Activated CD4-positive, alpha-beta T cell treated with anti-CD3 and anti-CD28 coated beads for 48 hours (primary cell): ENCODE data around the gene CAMK4.
"Not testable (repeated sequence)": the region's sequence is repeated elsewhere in the genome, so short reads cannot be mapped to it uniquely, and the experiment has no call there.

ENCODE experiments used
- DNase-seq: peaks from one replicate; pipeline ENCODE4 v3.0.0-alpha.2; 2020

The CAMK4 gene

DNA sequence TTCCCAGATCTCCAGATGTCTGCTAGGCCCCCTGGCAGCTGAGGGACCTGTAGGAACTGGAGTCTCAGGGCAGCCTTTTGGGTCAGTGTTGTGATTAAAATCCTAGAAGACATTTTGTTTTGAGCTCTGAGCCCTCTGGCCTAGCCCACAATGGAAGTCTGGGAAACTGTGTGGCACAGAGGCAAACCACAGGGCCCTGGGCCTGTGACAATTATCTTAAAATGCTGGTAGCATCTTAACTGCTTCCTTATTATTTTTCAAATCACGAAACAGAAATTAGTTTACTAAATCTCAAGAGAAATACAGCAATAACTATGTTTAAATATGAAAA, 162.6 kb downstream of the CAMK4 start:
- no peak for DNase-seq

DNA sequence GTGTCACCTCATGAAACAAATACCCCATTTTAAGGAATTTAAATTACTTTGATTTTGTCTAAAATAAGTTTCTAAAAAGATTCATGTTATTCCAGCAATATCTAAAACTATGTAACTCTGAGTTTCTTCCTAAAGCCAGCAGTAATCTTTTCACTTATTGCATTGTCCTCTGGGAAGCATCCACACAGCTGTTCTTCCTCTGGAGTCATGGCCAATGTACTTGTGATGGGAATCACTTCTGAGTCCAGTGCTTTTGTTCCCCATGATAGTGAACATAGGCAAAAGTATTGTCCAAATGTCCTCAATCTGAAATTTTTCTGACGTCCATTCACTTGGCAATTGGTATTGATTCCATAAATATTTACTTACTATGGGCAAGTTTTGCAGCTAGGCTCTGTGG, 163.2 kb downstream of the CAMK4 start:
- DNase-seq = no peak

DNA sequence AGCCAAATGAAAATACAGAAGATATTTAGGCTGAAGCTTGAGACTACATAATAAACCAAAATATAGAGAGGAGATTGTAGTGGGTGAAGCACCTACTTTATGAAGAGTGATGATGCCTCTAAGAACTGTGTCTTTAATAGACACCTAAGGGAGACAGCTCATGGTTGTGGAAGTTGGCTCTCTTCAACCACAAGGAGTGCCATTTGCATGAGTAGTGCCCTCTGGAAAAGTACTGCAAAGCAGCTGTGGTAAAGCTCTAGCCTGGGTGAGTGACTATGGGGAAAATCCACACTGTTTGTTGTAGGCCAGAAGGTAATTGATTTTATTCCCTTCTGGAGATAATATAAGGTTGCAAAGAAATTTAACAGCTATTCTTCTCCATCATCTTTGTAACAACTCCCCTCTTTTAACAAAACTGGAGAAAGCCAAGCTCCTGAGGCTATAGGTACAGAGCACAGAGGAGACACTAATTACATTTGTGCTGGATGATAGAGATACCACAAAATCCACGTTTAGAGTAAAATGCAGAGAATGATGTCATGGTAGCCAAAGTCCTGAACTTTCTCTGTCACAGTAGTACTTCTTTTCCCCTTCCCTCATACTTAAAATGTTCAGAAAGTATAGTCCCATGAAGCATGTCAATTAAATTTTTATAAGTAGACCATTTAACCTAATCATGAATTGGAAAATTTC, 165.4 kb downstream of the CAMK4 start:
- DNase-seq = peak; percentile 7

DNA sequence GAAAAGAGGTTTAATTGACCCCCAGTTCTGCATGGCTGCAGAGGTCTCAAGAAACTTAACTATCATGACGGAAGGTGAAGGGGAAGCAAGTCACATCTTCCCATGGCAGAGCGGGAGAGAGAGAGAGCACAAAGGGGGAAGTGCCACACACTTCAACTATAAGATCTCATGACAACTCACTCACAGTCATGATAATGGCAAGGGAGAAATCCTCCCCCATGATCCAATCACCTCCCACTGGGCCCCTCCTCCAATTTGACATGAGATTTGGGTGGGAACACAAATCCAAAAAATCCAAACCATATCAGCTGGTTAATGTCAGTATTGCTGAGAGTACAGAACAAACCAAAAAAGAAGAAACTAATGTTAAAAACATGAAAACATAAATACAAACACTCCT, 168.0 kb downstream of the CAMK4 start:
- no peak for DNase-seq

DNA sequence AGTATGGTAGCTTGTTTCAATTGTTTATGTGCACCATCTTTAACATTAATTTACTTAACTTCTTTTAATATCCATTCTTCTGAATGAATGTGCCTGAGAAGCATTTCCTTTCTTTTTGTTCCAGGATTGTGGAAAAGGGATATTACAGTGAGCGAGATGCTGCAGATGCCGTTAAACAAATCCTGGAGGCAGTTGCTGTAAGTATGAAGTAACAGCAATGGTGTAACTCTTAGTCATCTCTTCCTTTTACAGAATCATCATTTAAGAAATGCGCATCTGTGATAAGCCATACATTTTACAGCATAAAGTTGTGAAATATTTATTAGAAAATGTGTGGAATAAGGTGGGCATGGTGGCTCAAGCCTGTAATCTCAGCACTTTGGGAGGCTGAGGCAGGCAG, 170.4 kb downstream of the CAMK4 start:
- DNase-seq = no peak

DNA sequence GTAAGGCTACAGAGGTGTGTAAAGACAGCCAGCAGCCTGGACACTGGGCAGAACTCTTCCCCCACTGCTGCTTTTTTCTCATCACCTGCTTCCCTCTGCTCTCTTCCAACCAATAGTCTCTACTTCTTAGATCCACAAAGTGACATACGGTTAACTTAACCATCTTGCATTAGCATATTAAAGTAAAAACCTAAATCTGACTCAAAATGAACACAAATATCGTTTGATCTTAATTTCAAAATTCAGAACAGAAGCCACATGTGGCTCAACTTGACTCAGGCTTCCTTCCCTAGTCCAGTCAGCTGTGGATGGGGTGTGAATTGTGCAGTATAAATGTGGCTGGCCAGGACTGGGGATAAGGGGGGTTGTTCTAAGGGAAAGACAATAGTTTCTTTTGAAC, 173.8 kb downstream of the CAMK4 start:
- no peak for DNase-seq

DNA sequence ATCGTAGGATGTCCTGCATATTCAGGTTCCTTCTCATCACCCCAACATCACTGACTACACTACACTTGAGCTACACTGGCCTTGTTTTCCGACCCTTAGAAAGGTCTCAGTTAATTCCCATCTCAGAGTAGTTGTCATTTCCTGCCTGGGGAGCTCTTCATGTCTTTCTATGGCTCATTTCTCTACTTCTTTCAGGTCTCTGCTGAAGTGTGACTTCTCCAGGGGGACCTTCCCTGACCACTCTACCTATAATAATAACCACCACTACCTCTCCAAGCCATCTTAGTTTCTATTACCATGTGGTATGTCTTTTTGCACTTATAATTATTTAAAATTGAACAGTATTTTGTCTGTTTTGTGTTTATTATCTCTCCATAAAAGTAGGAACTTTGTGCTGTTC, 174.9 kb downstream of the CAMK4 start:
- no peak for DNase-seq

DNA sequence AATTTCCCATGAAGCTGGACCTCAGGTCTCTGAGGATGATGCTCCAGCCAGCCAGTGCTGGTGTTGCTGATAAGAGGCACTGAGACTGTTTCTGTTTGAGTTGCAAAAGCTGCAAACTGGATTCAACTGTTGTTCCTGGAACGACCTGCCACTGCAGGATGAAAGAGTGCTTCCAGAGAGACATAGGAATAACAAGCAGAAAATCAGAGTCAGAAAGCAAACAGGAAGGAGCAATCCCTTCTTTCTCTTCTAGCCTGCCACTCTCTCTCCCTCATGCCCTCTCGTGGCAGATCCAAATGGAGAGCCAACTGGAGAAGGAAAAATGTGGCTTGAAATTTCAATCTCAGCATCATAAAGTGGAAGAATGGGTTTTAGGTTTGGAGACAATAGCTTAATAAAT, 177.7 kb downstream of the CAMK4 start:
- no peak for DNase-seq

DNA sequence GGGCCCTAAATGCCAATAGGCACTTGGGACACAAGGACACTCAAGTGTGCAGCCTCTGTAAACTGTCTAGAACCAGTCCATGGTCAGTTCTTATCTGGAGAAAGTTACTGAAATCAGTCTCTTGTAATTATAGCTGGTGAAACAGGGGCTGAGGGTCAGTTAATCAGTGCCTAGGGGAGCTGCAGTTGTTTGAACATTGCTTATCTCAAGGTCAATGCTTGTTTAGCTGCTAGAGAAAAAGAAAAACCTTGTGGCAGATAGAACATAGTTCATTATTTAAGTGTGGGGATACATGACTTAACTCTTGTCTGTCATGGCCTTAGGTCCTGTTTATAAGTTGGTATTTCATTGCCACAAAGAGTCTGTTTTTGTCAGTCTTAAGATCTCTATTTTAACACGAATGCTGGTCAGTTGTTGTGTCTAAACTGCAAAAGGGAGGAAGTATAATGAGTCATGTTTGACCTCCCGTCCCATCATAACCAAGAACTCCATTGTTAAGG, 180.1 kb downstream of the CAMK4 start:
- no peak for DNase-seq

DNA sequence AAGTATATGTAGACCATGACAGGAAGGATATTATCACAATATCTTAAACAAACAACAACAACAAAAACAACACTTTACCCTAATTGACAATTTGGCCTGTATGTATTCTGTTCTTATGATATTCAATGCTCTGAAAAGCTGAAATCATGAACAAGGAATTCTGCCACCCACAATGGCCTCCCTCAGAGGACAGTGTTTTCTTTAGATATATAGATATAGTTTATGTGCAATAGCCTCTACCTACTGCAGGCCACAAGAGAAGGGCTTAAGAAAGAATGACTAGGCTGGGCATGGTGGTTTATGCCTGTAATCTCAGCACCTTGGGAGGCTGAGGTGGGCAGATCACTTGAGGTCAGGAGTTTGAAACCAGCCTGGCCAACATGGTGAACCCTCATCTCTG, 183.4 kb downstream of the CAMK4 start:
- DNase-seq = no peak

DNA sequence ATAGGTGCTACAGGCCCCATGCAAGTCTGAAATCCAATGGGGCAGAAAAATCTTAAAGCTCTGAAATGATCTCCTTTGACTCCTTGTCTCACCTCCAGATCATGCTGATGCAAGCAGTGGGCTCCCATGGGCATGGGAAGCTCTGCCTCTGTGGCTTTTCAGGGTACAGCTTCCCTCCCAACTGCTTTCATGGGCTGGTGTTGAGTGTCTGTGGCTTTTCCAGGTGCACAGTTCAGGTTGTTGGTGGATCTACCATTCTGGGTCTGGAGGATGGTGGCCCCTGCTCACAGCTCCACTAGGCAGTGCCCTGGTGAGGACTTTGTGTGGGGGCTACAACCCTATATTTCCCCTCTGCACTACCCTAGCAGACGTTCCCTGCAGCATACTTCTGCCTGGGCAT, 184.6 kb downstream of the CAMK4 start:
- DNase-seq = no peak

DNA sequence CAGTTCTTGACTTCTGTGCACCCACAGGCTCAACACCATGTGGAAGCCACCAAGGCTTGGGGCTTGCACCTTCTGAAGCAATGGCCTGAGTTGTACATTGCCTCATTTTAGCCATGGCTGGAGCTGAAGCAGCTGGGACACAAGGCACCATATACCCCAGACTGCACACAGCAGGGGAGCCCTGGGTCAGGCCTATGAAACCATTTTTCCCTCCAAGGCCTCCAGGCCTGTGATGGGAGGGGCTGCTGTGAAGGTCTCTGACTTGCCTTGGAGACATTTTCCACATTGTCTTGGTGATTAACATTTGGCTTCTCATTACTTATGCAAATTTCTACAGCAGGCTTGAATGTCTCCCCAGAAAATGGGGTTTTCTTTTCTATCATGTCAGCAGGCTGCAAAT, 185.1 kb downstream of the CAMK4 start:
- not testable (repeated sequence) for DNase-seq

DNA sequence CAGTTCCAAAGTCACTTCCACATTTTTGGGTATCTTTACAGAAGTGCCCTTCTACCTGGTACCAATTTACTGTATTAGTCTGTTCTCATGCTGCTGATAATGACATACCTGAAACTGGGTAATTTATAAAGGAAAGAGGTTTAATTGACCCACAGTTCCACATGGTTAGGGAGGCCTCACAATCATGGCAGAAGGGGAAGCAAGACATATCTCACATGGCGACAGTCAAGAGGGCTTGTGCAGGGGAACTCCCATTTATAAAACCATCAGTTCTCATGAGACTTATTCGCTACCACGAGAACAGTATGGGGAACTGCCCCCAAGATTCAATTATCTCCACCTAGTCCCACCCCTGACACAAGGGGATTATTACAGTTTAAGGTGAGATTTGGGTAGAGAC, 185.9 kb downstream of the CAMK4 start:
- DNase-seq = not testable (repeated sequence)

DNA sequence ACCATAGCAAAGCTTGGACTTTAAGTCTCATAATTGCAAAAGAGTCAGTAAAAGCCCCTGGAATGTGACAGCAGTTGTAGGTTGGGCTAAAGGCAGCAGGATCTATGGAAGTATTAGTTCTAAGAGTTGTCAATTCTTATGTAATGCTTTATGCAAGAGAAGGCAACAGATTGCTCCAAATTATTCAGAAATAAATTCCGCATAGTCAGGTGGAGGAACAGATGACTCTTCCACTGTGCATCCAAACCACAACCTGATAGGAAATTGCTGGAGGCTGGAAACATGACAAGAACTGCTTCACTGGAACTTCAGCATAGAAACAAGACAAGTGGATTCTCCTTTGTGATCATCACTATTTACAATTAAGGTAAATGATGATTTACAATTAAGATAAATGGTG, 187.1 kb downstream of the CAMK4 start:
- DNase-seq = no peak

DNA sequence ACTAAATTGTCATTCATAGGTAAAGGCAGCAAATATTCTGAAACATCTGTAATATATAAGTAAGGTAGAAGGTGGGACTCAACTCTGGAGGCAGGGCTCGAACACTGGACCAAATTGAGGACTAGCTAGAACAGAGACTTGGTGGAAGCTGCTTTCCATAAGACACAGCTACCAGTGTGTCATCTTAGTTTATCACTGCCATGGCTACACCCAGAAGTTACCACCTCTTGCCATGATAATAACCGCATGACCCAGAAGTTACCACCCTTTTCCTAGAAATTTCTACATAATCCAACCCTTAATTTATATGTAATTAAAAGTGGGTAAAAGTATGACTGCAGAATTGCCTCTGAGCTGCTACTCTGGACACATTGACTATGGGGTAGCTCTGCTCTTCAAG, 188.4 kb downstream of the CAMK4 start:
- DNase-seq = no peak

DNA sequence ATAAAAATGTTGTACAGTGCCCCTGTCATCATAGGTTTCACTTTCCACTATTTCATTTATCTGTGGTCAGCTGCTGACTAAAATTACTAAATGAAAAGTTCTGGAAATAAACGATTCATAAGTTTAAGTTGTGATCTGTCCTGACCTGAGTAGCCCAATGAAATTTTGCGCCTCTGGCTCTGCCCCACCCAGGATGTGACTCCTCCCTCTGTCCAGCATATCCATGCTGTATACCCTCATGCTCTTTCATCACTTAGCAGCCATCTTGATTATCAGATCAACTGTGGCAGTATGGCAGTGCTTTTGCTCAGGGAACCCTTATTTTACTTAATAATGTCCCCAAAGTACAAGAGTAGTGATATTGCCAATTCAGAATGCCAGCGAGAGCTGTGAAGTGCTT, 190.9 kb downstream of the CAMK4 start:
- DNase-seq = peak; percentile 53

DNA sequence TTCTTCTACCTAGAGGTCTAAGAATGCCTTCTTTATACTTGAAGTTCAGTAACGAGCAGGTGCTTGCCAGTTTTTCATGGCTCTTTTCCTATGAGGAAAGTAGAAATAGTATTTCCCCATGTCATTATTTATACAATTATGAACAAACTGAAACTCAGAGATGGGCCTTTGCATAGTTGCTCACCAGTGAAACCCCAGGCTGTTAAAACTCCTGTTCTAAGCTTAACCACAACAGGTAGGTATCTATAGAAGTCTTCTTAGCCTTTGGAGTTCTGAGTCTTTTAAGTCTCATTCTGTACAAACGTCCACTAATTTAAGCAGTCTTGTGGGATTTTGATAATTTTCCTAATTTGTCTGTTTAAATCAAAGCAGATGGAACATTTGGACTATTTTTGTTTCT, 198.1 kb downstream of the CAMK4 start:
- DNase-seq = no peak

DNA sequence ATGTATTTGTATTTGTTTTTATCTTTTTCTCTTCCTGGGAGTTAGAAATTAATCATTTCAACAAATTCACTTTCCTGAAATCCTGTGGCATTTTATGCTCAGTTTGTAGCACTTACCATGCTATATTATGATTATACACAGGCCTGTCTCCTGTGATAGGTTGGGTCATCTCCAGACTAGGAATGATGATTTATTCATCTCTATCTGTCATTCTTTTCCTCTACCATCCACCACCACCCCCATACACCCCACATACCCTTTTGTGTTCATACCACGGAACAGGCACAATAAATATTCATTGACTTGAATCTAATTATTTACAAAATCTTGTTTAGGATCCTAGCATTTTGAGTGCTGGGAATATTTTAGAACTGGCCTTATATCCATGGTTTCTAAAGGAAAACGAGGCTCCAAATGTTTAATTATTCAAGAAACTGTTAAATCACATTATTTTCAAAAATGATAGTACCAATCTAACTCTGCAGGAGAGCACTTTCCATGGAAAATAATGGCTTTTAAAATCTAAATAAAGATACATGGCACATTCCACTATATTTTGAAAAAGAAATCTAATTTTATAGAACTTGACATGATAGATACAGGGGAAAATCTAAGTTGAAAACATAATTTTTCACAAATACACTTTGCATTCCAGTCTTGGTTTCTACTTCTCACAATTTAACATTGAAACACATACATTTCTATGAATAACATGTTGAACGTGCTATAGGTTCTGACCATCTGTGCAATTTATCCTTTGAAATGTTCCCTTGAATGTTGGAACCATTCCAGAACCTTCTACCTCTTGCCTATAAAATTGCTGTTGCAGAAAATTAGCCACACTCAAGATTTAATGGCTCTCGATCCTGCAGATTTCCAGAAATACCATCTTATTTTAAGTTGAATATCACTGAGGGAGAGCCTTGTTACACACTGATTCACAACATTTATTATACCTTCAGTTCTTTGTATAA, 198.8 kb downstream of the CAMK4 start:
- DNase-seq = no peak

DNA sequence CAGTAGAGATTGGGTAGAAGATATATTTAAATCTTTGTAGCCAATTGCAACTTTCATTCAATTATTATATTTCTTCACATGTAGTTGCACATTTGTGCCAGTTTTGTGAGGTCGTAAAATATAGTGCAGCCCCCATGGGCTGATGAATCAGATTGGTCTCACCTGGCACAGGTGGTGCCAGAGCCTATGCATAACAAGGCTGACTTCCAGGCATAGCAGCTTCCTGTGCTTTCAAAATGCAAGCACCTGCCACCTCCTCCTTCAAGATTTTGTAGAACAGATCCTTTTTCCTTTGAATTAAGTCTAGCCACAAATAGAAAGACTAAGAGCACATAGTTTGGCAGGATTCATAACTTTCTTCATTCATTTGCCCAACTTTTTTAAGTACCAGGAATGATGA, 201.0 kb downstream of the CAMK4 start:
- DNase-seq = no peak

DNA sequence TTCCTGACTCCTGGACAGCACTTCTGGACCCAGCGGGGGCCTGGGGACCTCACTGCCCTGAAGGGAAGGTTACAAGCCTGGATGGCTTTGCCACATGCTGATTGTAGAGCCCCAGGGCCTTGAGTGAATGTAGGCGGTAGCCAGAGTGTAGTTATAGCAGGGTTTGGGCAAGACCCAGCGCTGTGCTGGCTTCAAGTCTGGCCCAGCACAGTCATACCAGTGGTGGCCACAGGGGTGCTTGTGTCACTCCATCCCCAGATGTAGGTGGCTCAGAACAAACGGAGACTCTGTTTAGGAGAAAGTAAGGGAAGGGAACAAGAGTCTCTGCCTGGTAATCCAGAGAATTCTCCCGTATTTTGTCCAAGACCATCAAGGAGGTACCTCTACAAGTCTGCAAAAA, 203.6 kb downstream of the CAMK4 start:
- no peak for DNase-seq

DNA sequence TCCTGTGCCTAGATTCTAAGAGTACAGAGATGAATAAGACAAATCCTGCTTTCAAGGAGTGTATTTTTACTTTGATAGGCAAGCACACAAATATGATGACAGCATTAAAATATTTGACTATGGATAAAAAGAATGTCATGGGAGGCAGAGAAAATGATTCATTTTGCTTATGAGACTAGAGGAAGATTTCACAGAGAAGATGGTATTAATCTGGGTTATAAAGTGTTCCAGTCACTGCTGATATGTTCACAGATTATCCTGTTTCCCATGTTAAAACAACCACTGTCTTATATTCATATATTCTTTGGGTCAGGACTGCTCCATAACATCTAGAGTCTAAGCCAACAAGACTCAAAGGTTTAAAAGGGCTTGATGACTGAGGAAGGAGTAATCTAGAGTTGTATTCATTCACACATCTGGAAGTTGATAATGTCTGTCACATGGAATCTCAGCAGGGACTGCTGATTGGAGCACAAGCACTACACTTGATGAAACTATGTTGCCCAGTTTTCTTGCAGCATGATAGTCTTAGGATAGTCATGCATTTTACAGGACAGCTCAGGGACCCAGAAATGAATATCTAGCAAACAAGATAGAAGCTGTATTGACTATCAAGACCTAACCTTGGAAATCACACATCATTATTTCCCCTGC, 208.8 kb downstream of the CAMK4 start:
- DNase-seq = no peak

DNA sequence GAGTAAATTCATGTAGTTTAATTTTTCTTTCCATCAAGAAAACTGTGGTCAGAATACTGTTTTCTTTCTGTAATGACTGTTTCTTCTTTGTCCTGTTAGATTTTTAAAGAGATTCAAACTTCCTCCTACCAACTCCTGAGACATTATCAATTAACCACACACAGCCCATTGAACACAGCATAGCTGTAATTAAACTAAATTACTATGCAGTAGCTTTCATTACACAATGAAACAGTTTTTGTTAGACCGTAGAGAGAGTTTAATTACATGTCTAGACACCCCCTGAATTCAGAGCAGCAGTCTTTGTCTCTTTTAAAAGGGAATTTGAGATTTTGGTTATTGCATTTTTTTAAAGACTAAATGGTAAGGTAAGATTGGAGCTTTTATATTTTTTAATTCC, 210.6 kb downstream of the CAMK4 start:
- no peak for DNase-seq

DNA sequence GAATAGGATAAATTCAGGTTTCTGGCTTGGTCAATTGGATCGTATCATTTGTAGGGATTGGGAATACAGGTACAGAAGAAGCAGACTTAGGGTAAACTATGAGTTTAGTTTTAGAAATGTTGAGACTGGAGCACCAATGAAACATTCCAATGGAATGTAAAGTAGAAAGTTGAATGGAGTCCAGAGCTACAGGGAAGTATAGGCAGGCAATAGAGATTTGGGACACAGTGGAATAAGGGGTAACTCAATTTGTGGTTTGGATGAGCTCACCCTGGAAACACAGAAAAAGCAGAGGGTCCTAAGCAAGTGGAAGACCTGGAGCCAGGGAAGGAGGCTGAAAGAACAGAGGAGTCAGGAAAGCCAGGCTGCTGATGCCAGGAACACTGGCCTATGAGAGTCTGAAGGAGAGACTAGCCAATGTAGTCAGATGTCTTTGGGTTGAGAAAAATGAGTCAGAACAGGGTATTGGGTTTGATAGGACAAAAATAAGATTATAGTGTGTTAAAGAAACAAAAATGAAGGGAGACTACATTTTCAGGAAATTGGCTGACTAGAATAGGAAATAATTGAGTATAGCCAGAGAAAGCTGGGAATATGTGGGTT, 215.4 kb downstream of the CAMK4 start:
- DNase-seq = no peak
